GM15510 (cell line): ENCODE results near the gene GATAD2A.

Experiments used
- POLR2A ChIP-seq: IDR thresholded peaks from 3 replicates; pipeline ENCODE4 v1.6.1; 2011; ENCODE audit warnings: borderline replicate concordance; ENCODE audit not compliant: insufficient read length; ENCODE audit errors: extremely low read depth

Gene GATAD2A

DNA sequence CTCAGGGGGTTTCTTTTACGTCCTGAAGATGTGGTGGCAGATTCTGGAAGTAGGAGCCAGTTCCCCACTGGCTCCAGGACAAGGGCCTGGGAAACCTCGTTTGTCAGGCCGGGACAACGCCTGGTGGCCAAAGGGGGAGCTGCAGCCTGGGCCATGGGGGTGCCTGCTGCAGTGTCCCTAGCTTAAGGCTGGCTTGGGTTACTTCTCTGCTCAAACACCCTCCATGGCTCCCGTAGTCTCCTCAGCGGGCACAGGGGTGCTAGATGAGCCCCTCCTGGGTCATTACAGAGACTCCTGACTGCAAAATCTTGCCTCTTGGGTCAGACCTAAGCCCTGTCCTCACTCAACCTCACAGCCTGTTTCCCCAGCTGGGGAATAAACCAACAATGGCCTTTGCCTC, 147.3 kb downstream of the GATAD2A start:
- no peak for TF ChIP-seq POLR2A

DNA sequence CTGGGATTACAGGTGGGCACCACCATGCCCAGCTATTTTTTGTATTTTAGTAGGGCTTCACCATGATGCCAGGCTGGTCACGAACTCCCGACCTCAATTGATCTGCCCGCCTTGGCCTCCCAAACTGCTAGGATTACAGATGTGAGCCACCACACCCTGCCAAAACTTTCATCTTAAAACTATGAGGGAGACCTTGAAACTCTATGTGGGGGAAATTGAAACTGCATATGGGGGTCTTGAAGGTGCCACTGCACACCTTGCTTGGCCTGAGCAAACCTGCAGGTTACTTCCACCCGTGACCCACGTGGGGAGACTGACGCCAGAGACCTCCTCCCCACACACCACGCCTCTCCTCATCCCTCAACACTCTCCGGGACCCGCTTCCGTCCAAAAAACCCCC, 148.2 kb downstream of the GATAD2A start:
- no peak for TF ChIP-seq POLR2A

DNA sequence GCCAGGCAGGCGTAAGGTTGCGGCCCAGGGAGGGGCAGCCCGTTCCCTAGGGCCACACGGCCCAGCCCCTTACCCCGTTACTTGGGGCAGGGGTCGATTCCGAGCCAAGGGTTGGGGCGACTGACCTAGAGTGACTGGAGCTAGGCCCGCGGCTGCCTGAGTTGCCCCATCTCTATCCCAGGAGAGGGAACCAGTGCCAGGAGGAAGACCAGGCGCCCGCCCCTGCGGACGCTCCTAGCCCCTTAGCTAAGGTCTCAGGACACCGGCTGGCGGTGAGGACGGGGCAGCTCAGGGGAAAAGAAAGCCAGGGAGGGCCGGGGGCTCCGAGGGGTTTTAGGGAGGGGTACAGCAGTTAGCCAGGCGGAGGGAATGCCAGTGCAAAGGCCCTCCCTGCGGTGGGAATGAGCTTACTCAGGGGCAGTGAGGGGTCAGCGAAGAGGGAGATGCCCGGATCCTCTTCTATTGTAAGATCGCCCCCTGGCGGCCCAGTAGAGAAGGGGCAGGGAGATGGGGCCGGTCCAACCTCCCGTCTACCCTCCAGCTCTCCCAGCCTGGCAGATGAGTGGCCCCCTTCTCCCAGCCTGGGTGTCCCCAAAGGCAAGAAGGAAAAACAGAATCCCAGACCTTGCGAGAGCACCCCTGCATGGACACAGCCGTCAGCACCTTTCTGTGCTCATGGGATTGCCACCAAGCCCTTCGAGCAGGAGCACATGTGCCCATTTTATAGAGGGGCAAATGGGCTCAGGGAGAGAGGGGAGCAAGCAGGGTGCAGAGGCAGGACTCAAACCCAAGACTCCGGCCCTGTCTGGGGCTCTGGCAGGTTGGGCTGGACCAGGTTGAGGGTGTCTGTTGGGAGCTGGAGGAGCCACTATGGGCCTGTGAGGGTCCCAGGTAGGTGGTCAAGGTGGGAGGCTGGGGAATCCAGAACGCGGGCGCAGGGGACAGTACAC, 148.9 kb downstream of the GATAD2A start:
- no peak for TF ChIP-seq POLR2A

DNA sequence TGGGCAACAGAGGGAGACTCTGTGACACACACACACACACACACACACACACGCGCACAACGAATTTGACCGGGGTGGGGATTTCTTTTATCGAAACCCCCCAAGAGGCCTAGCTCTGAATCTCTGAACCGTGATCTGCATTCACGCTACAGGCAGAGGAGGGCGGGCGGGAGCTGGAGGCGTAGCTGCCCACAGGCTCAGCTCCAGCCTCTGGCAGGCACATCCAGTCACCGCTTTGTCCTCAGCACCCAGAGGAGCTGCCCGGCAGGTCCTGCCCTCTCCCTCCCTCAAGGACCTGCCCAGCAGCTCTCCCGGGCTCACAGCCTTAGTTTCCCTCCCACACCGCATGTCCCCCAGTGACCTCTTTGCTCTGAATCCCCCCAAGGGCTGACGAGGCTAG, 152.6 kb downstream of the GATAD2A start:
- TF ChIP-seq POLR2A: no peak
